HG03175 (cell line): ENCODE data around the gene SLC7A11.
"Not testable (repeated sequence)": the region's sequence is repeated elsewhere in the genome, so short reads cannot be mapped to it uniquely, and the experiment has no call there.

Experiments used
- ATAC-seq: cut with Tn5 transposase; IDR thresholded peaks from one replicate; pipeline ENCODE4 v1.9.1; 2021; ENCODE audit warnings: mild to moderate bottlenecking, moderate library complexity; ENCODE audit not compliant: unreplicated experiment

Gene SLC7A11

GRCh38 chr4:138243369-138243768 lies 1.2 kb upstream of the SLC7A11 start:
- no peak for ATAC-seq

- ATAC-seq: no peak
Observed at GRCh38 chr4:138242834-138243156, 646 bp upstream of the SLC7A11 start.

GRCh38 chr4:138241281-138242075 lies 671 bp downstream of the SLC7A11 start:
- peak; percentile 2 for ATAC-seq

GRCh38 chr4:138239491-138239890 lies 2.7 kb downstream of the SLC7A11 start:
- ATAC-seq: no peak

- no peak for ATAC-seq
Observed at GRCh38 chr4:138238521-138239292, 3.4 kb downstream of the SLC7A11 start.

GRCh38 chr4:138237132-138237531 lies 5.0 kb downstream of the SLC7A11 start:
- not testable (repeated sequence) for ATAC-seq

GRCh38 chr4:138236037-138236436 lies 6.1 kb downstream of the SLC7A11 start:
- ATAC-seq: no peak

- ATAC-seq: peak; percentile 46
Observed at GRCh38 chr4:138235419-138235952, 6.7 kb downstream of the SLC7A11 start.

- no peak for ATAC-seq
Observed at GRCh38 chr4:138234248-138234647, 7.9 kb downstream of the SLC7A11 start.

GRCh38 chr4:138233313-138234034 lies 8.7 kb downstream of the SLC7A11 start:
- ATAC-seq: no peak

GRCh38 chr4:138232364-138232763 lies 9.8 kb downstream of the SLC7A11 start:
- no peak for ATAC-seq

- ATAC-seq: no peak
Observed at GRCh38 chr4:138230048-138230447, 12.1 kb downstream of the SLC7A11 start.

GRCh38 chr4:138229160-138229559 lies 13.0 kb downstream of the SLC7A11 start:
- ATAC-seq: no peak

- no peak for ATAC-seq
Observed at GRCh38 chr4:138226351-138226750, 15.8 kb downstream of the SLC7A11 start.

GRCh38 chr4:138225477-138225876 lies 16.7 kb downstream of the SLC7A11 start:
- no peak for ATAC-seq

GRCh38 chr4:138224614-138225013 lies 17.5 kb downstream of the SLC7A11 start:
- ATAC-seq: no peak

GRCh38 chr4:138223231-138223910 lies 18.8 kb downstream of the SLC7A11 start:
- ATAC-seq: peak; percentile 74

GRCh38 chr4:138222046-138222445 lies 20.1 kb downstream of the SLC7A11 start:
- no peak for ATAC-seq

- ATAC-seq: no peak
Observed at GRCh38 chr4:138218976-138219375, 23.2 kb downstream of the SLC7A11 start.

GRCh38 chr4:138217567-138217966 lies 24.6 kb downstream of the SLC7A11 start:
- no peak for ATAC-seq
